GM20000 (cell line): ENCODE results near the gene LEF1.

Source experiments
- DNase-seq: peaks from one replicate; pipeline ENCODE4 v3.0.0; 2012; ENCODE audit warnings: low spot score
- TF ChIP-seq, protein P1 (sequence below): IDR thresholded peaks from 2 replicates; pipeline ENCODE4 v1.5.1; 2012; ENCODE audit warnings: mild to moderate bottlenecking, control low read depth; ENCODE audit errors: extremely low read depth, missing control alignments

Gene LEF1

DNA sequence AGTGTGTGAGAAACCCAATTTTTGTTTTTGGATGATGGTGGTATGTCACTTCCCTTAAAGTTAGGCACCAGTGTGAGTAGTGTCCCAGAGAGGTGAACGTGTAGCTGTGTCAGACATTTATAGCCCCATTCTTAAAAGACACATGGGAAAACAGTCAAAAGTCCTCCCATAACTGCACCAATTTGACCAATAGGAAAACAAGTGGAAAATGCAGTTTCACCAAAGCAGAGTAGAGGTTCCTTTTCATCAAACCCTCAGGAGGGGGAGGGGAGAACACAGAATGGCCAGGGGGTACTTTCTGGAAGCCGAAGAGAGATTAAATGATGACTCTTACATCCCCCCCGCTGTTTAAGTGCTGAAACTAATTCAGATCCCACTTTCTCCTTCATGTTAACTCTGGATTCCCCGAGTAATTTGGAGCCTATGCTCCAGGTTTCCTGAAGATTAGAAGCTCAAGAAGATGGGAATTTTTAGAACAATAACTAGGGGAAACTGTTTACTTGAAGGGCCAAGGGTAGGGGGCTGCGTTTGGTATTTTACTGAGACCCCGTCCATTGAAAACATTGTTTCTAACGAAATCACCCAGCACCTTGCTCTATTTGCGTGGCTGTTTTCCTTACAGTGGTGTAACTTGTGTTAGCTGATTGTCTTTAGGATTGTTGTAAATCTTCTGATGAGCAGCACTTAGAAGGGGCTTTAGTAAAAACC, 2.1 kb upstream of the LEF1 start:
- DNase-seq = peak; percentile 22
- TF ChIP-seq, protein P1, sequence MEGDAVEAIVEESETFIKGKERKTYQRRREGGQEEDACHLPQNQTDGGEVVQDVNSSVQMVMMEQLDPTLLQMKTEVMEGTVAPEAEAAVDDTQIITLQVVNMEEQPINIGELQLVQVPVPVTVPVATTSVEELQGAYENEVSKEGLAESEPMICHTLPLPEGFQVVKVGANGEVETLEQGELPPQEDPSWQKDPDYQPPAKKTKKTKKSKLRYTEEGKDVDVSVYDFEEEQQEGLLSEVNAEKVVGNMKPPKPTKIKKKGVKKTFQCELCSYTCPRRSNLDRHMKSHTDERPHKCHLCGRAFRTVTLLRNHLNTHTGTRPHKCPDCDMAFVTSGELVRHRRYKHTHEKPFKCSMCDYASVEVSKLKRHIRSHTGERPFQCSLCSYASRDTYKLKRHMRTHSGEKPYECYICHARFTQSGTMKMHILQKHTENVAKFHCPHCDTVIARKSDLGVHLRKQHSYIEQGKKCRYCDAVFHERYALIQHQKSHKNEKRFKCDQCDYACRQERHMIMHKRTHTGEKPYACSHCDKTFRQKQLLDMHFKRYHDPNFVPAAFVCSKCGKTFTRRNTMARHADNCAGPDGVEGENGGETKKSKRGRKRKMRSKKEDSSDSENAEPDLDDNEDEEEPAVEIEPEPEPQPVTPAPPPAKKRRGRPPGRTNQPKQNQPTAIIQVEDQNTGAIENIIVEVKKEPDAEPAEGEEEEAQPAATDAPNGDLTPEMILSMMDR = no peak

DNA sequence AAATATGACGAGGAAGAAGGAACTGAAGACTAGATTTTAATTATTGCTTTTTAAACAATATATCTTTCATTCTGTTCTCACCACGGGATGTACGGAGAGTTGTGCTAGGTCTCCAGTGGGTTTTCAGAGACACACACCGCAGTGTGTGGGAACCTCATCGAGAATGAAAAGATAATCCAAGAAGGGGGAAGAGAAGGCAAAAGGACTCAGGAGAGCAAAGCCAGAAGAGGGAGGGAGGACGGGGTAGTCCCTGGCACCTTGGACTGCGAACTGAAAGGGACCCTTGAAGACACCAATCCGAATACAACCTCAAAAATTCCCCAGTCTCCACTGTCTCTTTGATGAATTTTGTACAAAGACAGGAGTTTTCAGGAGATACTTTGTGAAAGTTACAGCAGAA, 932 bp upstream of the LEF1 start:
- no peak for DNase-seq
- TF ChIP-seq, protein P1 = no peak

DNA sequence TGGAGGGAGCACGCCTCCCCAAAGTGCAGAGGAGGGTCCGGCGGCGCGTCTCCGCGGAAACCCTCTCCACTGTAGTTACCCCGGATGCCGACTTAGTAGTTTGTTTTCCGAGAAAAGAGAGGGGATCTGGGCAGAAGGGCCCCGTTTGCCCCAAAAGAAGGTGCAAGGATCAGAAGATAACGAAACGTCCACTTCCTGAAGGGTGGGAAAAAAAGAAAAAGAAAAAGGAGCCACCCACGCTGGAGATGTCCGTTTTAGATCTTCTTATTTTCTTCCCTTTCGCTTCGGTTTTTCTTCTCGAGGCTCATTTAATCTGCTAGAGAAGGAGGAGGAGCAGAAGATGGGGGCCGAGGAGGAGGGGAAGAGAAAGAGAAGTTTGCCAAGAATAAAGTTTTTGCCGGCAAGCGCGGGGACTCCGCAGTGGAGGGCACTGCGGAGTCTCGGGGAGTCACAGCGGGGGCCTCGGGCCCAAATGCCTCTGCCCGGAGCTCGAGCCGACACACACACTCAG, 517 bp downstream of the LEF1 start:
- peak; percentile 69 for DNase-seq
- TF ChIP-seq, protein P1 = no peak

DNA sequence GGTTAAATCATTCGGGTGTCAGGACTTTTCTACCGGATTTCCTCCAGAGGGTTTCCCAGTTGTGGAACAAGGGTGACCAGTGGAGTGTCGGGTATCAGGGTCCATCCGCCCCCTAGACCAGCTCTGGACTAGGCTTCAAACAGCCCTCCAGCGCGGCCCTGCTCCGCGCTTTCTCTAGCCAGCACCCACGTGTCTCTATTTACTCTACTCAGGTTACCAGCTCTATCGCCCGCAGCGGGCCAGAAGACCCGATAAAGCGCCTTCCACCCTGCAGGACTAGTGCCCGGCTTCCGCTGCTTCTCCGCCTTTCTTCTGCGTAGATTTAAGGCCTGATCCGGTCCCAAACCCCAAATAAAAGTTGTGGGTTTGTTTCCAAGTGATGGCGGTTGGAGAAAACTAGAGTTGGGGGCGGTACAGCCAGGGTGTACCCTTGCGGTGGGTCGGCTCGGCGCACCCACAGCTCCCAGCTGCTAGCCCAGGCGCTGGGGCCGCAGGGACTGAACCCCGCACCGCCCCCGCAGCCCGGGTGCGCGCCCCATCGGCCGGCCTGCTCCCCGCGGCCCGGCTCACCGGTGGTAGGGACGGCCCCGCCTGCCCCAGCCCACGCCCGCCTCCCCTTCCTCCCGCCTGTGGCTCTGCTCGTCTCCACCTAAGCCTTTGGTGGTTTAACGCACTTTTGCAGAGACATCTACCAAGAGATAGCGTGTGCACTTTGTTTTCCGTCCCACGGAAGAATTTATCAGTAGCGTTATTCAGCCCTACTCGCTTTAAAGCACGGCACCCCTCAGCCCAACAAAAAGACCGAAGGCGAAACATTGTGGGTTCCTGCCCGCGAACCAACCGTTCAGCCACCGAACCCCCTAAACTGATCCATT, 2.1 kb downstream of the LEF1 start:
- DNase-seq = peak; percentile 80
- TF ChIP-seq, protein P1 = no peak

DNA sequence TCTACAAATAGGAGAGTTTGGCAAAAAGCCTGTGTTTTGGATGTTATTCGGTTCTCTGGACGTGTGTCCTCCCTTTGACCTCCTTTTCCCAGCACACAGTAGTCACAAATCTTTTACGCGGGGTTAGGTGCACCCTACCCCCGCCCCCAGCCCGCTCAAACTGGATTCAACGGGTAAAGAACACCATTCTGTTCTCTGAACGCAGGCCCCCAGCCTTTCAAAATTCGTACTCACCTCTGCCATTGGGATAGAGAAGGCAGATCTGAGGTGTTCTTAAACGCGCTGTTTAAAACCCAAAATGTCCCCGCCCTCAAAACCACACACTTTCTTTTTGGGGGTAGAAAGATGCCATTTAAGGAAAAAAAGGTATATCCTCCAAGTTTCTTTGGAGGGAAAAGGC, 2.7 kb downstream of the LEF1 start:
- no peak for DNase-seq
- TF ChIP-seq, protein P1 = no peak

DNA sequence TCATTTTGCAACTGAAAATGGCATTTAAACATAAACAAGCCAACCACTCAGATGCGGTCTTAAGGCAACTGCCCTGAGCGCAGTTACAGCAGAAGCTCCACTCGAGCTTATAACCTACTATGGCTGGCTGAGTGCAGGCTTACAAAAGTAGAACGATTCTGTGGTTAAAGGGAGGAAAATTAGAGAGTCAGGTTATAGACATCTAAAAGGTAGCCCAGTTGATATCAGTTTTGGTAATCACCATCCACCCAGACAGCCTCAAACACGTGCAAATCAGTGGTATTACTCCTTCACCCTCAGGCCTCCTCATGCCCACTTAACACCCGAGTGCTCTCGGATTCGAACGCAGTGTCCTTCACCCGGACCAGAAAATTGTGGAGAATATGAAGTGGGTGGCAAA, 3.1 kb downstream of the LEF1 start:
- no peak for DNase-seq
- TF ChIP-seq, protein P1 = no peak

DNA sequence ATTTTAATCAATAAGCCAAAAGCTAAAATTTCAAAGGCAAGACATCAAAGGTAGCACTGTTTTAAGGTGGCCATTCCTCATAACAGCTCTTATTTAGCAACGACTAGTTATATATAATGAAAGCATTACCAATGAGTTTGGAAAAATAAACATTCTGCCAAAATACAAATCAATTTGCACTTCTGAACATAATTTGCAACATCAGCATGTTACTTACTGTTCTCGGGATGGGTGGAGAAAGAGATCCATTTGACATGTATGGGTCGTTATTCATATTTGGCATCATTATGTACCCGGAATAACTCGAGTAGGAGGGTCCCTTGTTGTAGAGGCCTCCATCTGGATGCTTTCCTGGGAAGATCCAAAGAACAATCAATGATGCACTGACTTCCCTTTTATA, 5.4 kb downstream of the LEF1 start:
- DNase-seq = no peak
- TF ChIP-seq, protein P1 = no peak
